ENCODE measurements around the gene TUT4.

TUT4 gene

DNA sequence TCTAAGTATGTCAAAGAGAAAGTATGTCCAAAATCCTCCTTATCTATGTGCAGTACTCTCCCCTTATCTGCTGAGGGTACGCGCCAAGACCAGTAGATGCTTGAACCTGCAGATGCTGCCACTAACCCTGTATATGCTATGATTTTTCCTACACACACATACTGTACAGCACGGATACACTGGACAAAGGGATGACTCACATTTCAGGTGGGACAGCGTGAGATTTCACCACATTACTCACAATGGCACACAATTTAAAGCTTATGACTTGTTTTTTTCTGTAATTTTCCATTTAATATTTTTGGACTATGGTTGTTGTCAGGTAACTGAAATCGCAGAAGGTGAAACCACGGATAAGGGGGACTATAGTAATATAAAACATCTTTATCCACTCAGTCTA, 152.8 kb downstream of the TUT4 start:
- H3K27me3 ChIP-seq (ENCODE audit: control insufficient read depth, insufficient read depth, low read length, poor library complexity, severe bottlenecking): no peaks in the 10 kb centered on the region
- no peak overlapping the region for H3K27ac ChIP-seq (ENCODE audit: insufficient read depth, low read depth, low read length, poor library complexity, severe bottlenecking)
- no peaks in the 10 kb centered on the region for H3K9me3 ChIP-seq (ENCODE audit: control insufficient read depth, low read length)
- peaks cover 3% of the 10 kb centered on the region for H3K4me1 ChIP-seq (ENCODE audit: control insufficient read depth, insufficient read depth, low read length)
- peaks cover 35% of the 10 kb centered on the region for H3K36me3 ChIP-seq (ENCODE audit: control insufficient read depth, insufficient read depth, low read length)
- H3K4me3 ChIP-seq (ENCODE audit: insufficient read depth, low read depth, low read length): no peak overlapping the region
- 88 to 97% methylated on average over 5 to 6 of the region's 6 CpGs for WGBS, 2 experiments

DNA sequence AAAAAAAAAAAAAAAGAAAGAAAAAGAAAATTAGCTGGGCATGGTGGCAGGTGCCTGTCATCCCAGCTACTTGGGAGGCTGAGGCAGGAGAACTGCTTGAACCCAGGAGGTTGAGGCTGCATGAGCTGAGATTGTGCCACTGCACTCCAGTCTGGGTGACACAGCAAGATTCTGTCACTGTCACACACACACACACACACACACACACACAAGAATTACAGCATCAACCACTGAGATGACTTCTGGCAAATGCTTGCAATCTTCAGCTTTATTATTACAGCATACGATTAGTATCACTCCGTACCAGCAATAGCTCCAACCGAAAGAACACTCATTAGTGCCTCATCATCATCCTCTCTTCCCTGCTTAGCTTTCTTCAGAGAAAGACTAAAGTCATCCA, 153.3 kb downstream of the TUT4 start:
- Histone ChIP-seq H3K9me3 (ENCODE audit: control insufficient read depth, low read length) (no peaks in the 10 kb centered on the region), H3K27me3 (ENCODE audit: control insufficient read depth, insufficient read depth, low read length, poor library complexity, severe bottlenecking) (no peaks in the 10 kb centered on the region), H3K4me3 (ENCODE audit: insufficient read depth, low read depth, low read length) (no peak overlapping the region), H3K27ac (ENCODE audit: insufficient read depth, low read depth, low read length, poor library complexity, severe bottlenecking) (no peak overlapping the region), H3K4me1 (ENCODE audit: control insufficient read depth, insufficient read depth, low read length) (peaks cover 3% of the 10 kb centered on the region), H3K36me3 (ENCODE audit: control insufficient read depth, insufficient read depth, low read length) (peaks cover 40% of the 10 kb centered on the region)
- 96 to 98% methylated on average over 3 of the region's 3 CpGs for WGBS, 2 experiments

DNA sequence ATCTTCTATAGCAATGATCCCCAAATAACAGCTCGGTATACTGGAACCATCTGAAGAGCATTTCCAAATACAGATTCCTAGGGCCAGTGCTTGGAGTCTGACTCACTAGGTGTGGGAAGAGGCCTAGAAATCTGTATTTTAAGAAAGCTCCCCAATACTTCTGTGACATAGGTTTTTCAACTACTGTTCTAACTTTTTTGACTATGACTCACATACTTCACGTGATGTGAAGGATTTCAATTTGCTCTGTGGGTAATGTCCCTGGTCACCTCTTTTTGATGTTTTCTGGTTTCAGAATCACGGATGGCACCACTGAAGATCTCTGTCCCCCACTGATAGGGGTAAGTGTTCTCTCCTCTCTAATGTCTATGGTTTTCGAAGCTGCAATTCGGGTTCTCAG, 159.7 kb downstream of the TUT4 start:
- Histone ChIP-seq H3K27ac (ENCODE audit: insufficient read depth, low read depth, low read length, poor library complexity, severe bottlenecking) (no peak overlapping the region), H3K27me3 (ENCODE audit: control insufficient read depth, insufficient read depth, low read length, poor library complexity, severe bottlenecking) (no peaks in the 10 kb centered on the region), H3K4me3 (ENCODE audit: insufficient read depth, low read depth, low read length) (no peak overlapping the region), H3K9me3 (ENCODE audit: control insufficient read depth, low read length) (no peaks in the 10 kb centered on the region), H3K36me3 (ENCODE audit: control insufficient read depth, insufficient read depth, low read length) (peaks cover 54% of the 10 kb centered on the region), H3K4me1 (ENCODE audit: control insufficient read depth, insufficient read depth, low read length) (no peaks in the 10 kb centered on the region)
- WGBS, 2 experiments: 96 to 97% methylated on average over 5 of the region's 5 CpGs

GRCh38 chr1:52386458-52386857, 166.4 kb downstream of the TUT4 start:
- WGBS, 2 experiments: 93% methylated on average over 5 of the region's 5 CpGs
- Histone ChIP-seq H3K27me3 (ENCODE audit: control insufficient read depth, insufficient read depth, low read length, poor library complexity, severe bottlenecking) (no peaks in the 10 kb centered on the region), H3K36me3 (ENCODE audit: control insufficient read depth, insufficient read depth, low read length) (peaks cover 64% of the 10 kb centered on the region), H3K9me3 (ENCODE audit: control insufficient read depth, low read length) (no peaks in the 10 kb centered on the region), H3K4me1 (ENCODE audit: control insufficient read depth, insufficient read depth, low read length) (no peaks in the 10 kb centered on the region), H3K27ac (ENCODE audit: insufficient read depth, low read depth, low read length, poor library complexity, severe bottlenecking) (no peak overlapping the region), H3K4me3 (ENCODE audit: insufficient read depth, low read depth, low read length) (no peak overlapping the region)

- Histone ChIP-seq H3K27me3 (ENCODE audit: control insufficient read depth, insufficient read depth, low read length, poor library complexity, severe bottlenecking) (no peaks in the 10 kb centered on the region), H3K9me3 (ENCODE audit: control insufficient read depth, low read length) (no peaks in the 10 kb centered on the region), H3K36me3 (ENCODE audit: control insufficient read depth, insufficient read depth, low read length) (peaks cover 68% of the 10 kb centered on the region), H3K4me3 (ENCODE audit: insufficient read depth, low read depth, low read length) (no peak overlapping the region), H3K4me1 (ENCODE audit: control insufficient read depth, insufficient read depth, low read length) (no peaks in the 10 kb centered on the region), H3K27ac (ENCODE audit: insufficient read depth, low read depth, low read length, poor library complexity, severe bottlenecking) (no peak overlapping the region)
- WGBS, 2 experiments: 95 to 98% methylated on average over 3 of the region's 3 CpGs
These were observed 167.5 kb downstream of the TUT4 start for GRCh38 chr1:52385376-52385775.

Data from ectodermal cell (in vitro differentiated cells).